ENCODE data around the gene RXRB. TPM values are rescaled to one million over a fixed set of nuclear protein-coding genes. Genes with fewer than 3 reads are reported as not detected.

Gene RXRB
- total and polyA plus RNA-seq, 2 donors (not counting 3 experiments of a cell fraction or from before 2014, with no cell fraction given): 43.4 to 44.4 TPM

- no TSS peak for BruUV-seq (replicated peaks)
- Histone ChIP-seq H3K27me3 (ENCODE audit: control insufficient read depth in 2 of 2, insufficient read depth in 2 of 2, low read length in 2 of 2) (peaks cover 2 to 4% of the 10 kb centered on the region in 2 experiments), H3K4me3 (replicated peaks in 1 of 3; ENCODE audit: insufficient read depth in 1 of 3, low read depth in 1 of 3, low read length in 3 of 3) (no peak overlapping the region), H3K4me2 (ENCODE audit: insufficient read depth, low read length) (no peak overlapping the region), H4K20me1 (replicated peaks; ENCODE audit: control insufficient read depth, extremely low read depth, insufficient read depth, low read length) (no peaks in the 10 kb centered on the region), H3K79me2 (ENCODE audit: control insufficient read depth, insufficient read depth, low read length) (no peaks in the 10 kb centered on the region), H2AFZ (ENCODE audit: low read depth, low read length) (no peak overlapping the region), H3K4me1 (ENCODE audit: control insufficient read depth, extremely low read depth, insufficient read depth, low read length) (no peaks in the 10 kb centered on the region), H3K9me1 (replicated peaks; ENCODE audit: control insufficient read depth, extremely low read depth, insufficient read depth, low read length) (no peaks in the 10 kb centered on the region), H3K9me3 (replicated peaks; ENCODE audit: control insufficient read depth, insufficient read depth, low read length) (no peaks in the 10 kb centered on the region), H3K27ac (ENCODE audit: insufficient read depth, low read depth, low read length) (no peak overlapping the region), H3K36me3 (ENCODE audit: control insufficient read depth in 2 of 2, extremely low read depth in 1 of 2, insufficient read depth in 2 of 2, low read length in 2 of 2) (no peaks in the 10 kb centered on the region), H3K9ac (replicated peaks; ENCODE audit: extremely low read depth, insufficient read depth, low read length) (no peak overlapping the region)
- no peak for FAIRE-seq
- dilution Hi-C loops (cut with MboI; ENCODE audit: extremely low pct_ligation_motif_present, low sequenced_read_pairs) (no loop called here), intact Hi-C loops (cut with micrococcal nuclease) (no loop called here)
- POLR2A ChIA-PET: no interaction called here
- CTCF ChIA-PET: interaction anchor here (6.6 kb wide), 1 partner anchor 91 kb away, joined by 99 read pairs; no protein-coding TSS in a partner anchor
- TF ChIP-seq POLR2A (IDR thresholded peaks at IDR 0.05; ENCODE audit: low read depth, low read length) (no peak), FOS (IDR thresholded peaks at IDR 0.05; ENCODE audit: borderline replicate concordance, insufficient read depth, low read length) (no peak), JUN (IDR thresholded peaks at IDR 0.05; ENCODE audit: borderline replicate concordance, insufficient read depth, insufficient read length, low read depth) (no peak), EZH2 (IDR thresholded peaks at IDR 0.05; ENCODE audit: borderline replicate concordance, low read depth, low read length, severe bottlenecking) (no peak), GATA2 (IDR thresholded peaks at IDR 0.05; ENCODE audit: insufficient read depth, insufficient read length, low read depth, low read length) (no peak), MYC (IDR thresholded peaks at IDR 0.05; ENCODE audit: low read depth, low read length) (no peak), MAX (IDR thresholded peaks at IDR 0.05; ENCODE audit: insufficient read depth, insufficient read length) (no peak), CTCF (IDR thresholded peaks at IDR 0.05; ENCODE audit: extremely low read depth in 1 of 2, insufficient read depth in 1 of 2, low read depth in 1 of 2, low read length in 2 of 2) (no peak), POLR2AphosphoS5 (IDR thresholded peaks at IDR 0.05; ENCODE audit: insufficient read depth, low read depth, low read length) (no peak)
- no peak for DNase-seq (ENCODE audit: low read depth, low spot score)
Observed at GRCh38 chr6:33156561-33156960, 43.9 kb downstream of the RXRB start.
